Measurements from ENCODE around the gene PGLYRP4. TPM values are rescaled to one million over a fixed set of nuclear protein-coding genes. Genes with fewer than 3 reads are reported as not detected.

PGLYRP4 gene
- total RNA-seq, 1 experiment from 2014 or later, result 0.38 TPM

DNA sequence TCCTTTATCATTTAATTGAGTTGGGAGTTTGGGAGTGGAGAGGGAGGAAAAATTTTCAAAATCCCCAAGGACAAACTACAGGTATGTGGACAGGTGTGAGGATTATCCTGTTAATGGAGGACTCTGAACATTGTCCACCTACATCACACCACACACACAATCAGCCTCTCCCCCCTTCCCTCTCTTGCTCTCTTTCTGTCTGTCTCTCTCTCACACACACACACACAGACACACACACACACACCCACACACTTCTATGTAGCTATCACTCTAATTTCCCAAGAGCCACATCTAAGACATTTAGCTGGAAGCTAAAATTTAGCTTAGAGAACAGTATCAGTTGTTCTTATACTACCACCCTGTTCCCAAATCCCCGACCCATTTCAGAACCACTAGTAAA is 40.8 kb upstream of the PGLYRP4 start:
- Mint-ChIP-seq H3K4me1 (ENCODE audit: low read depth, unreplicated experiment) (no peaks in the 10 kb centered on the region), H3K27ac (ENCODE audit: unreplicated experiment) (no peak overlapping the region), H3K4me3 (ENCODE audit: low read depth, unreplicated experiment) (no peak overlapping the region), H3K36me3 (ENCODE audit: insufficient read depth, unreplicated experiment) (no peaks in the 10 kb centered on the region), H3K9me3 (ENCODE audit: low read depth, unreplicated experiment) (no peaks in the 10 kb centered on the region), H3K27me3 (ENCODE audit: unreplicated experiment) (peaks cover 100% of the 10 kb centered on the region)
- TF ChIP-seq, protein P1, sequence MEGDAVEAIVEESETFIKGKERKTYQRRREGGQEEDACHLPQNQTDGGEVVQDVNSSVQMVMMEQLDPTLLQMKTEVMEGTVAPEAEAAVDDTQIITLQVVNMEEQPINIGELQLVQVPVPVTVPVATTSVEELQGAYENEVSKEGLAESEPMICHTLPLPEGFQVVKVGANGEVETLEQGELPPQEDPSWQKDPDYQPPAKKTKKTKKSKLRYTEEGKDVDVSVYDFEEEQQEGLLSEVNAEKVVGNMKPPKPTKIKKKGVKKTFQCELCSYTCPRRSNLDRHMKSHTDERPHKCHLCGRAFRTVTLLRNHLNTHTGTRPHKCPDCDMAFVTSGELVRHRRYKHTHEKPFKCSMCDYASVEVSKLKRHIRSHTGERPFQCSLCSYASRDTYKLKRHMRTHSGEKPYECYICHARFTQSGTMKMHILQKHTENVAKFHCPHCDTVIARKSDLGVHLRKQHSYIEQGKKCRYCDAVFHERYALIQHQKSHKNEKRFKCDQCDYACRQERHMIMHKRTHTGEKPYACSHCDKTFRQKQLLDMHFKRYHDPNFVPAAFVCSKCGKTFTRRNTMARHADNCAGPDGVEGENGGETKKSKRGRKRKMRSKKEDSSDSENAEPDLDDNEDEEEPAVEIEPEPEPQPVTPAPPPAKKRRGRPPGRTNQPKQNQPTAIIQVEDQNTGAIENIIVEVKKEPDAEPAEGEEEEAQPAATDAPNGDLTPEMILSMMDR (IDR thresholded peaks at IDR 0.05; ENCODE audit: unreplicated experiment), result no peak
- no peak for DNase-seq
- CTCF ChIA-PET, result no interaction called here
- intact Hi-C loops (cut with micrococcal nuclease; ENCODE audit: unreplicated experiment), result no loop called here
- no TSS peak for BruUV-seq (replicated peaks)

DNA sequence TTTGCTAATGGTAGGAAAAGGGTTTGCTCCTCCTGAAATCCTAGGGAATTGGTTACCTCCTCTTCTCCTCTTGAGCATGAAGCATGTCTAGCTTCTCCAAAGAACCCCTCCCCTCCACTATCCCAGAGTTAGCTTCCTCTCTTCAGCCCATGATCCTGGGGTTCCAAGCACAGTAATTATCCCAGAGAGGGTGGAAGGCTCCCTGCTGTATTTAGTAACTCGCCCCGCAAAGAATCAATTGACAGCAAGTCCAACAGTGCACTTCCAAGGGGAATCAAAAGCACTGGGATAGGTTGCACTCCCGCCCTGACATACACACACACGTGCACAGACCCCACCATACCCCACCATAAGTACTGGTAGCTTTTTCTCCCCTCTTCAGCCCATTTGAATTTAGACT is 39.1 kb upstream of the PGLYRP4 start:
- no peaks in the 10 kb centered on the region for H3K36me3 Mint-ChIP-seq (ENCODE audit: insufficient read depth, unreplicated experiment)
- TF ChIP-seq, protein P1 (IDR thresholded peaks at IDR 0.05; ENCODE audit: unreplicated experiment), result no peak
- no peak for DNase-seq
- no peaks in the 10 kb centered on the region for H3K9me3 Mint-ChIP-seq (ENCODE audit: low read depth, unreplicated experiment)
- no peaks in the 10 kb centered on the region for H3K4me1 Mint-ChIP-seq (ENCODE audit: low read depth, unreplicated experiment)
- H3K27ac Mint-ChIP-seq (ENCODE audit: unreplicated experiment), result no peak overlapping the region
- CTCF ChIA-PET, result no interaction called here
- intact Hi-C loops (cut with micrococcal nuclease; ENCODE audit: unreplicated experiment), result no loop called here
- no peak overlapping the region for H3K4me3 Mint-ChIP-seq (ENCODE audit: low read depth, unreplicated experiment)
- peaks cover 100% of the 10 kb centered on the region for H3K27me3 Mint-ChIP-seq (ENCODE audit: unreplicated experiment)
- BruUV-seq (replicated peaks), result no TSS peak

DNA sequence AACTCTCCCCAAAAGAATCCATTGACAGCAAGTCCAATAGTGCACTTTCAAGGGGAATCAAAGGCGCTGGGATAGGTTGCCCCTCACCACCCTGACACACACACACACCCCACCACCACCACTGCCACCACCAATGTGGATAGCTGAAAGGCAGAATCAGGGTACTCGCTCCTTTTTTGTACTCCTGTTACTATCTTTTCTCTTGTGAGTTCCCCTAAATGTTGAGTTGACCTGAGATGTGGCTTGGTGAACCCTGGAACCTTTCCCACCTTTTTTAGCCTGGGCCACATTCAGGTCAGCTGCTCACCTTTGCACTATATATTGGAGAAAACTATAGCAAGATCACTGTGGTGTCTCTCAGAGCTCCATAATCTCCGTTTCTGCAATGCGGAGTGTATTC is 38.4 kb upstream of the PGLYRP4 start:
- intact Hi-C loops (cut with micrococcal nuclease; ENCODE audit: unreplicated experiment), result no loop called here
- H3K36me3 Mint-ChIP-seq (ENCODE audit: insufficient read depth, unreplicated experiment), result no peaks in the 10 kb centered on the region
- BruUV-seq (replicated peaks), result no TSS peak
- H3K27ac Mint-ChIP-seq (ENCODE audit: unreplicated experiment), result no peak overlapping the region
- no peak for DNase-seq
- peaks cover 100% of the 10 kb centered on the region for H3K27me3 Mint-ChIP-seq (ENCODE audit: unreplicated experiment)
- no peaks in the 10 kb centered on the region for H3K4me1 Mint-ChIP-seq (ENCODE audit: low read depth, unreplicated experiment)
- TF ChIP-seq, protein P1 (IDR thresholded peaks at IDR 0.05; ENCODE audit: unreplicated experiment), result no peak
- no peak overlapping the region for H3K4me3 Mint-ChIP-seq (ENCODE audit: low read depth, unreplicated experiment)
- CTCF ChIA-PET, result no interaction called here
- no peaks in the 10 kb centered on the region for H3K9me3 Mint-ChIP-seq (ENCODE audit: low read depth, unreplicated experiment)

DNA sequence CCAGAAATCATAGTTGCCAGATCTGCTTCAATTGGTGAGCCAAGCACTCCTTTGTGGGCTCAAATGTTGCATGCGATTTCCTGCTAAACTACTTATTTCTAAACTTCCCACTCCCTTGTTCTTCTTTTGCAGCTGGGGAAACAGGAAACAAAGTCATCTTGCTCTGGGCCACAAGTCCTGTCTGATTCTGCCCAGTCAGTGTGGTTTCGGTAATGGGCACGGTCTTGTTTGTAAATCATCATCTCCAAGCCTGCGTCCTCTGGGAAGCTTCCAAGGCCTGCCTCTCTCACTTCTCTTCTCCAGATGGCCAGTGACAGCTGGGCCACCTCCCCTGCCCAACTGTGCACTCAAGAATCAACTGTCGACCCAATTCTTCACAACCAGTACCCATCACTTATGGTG is 37.9 kb upstream of the PGLYRP4 start:
- CTCF ChIA-PET, result no interaction called here
- Mint-ChIP-seq H3K4me1 (ENCODE audit: low read depth, unreplicated experiment) (no peaks in the 10 kb centered on the region), H3K36me3 (ENCODE audit: insufficient read depth, unreplicated experiment) (no peaks in the 10 kb centered on the region), H3K27me3 (ENCODE audit: unreplicated experiment) (peaks cover 100% of the 10 kb centered on the region), H3K9me3 (ENCODE audit: low read depth, unreplicated experiment) (peaks cover 2% of the 10 kb centered on the region), H3K27ac (ENCODE audit: unreplicated experiment) (no peak overlapping the region), H3K4me3 (ENCODE audit: low read depth, unreplicated experiment) (no peak overlapping the region)
- no peak for DNase-seq
- no TSS peak for BruUV-seq (replicated peaks)
- TF ChIP-seq, protein P1 (IDR thresholded peaks at IDR 0.05; ENCODE audit: unreplicated experiment), result no peak
- intact Hi-C loops (cut with micrococcal nuclease; ENCODE audit: unreplicated experiment), result no loop called here
